Hepatocyte (in vitro differentiated cells): ENCODE data around the gene FAM180A. TPM values are rescaled to one million over a fixed set of nuclear protein-coding genes. Genes with fewer than 3 reads are reported as not detected.

ENCODE experiments used
- DNase-seq: peaks from one replicate; pipeline ENCODE4 v3.0.0-alpha.2; 2016; ENCODE audit warnings: low spot score
- H2AFZ ChIP-seq: fragments of 200-600 bp; sonication (generic); 2 replicates; pipeline ENCODE4 v1.6.0; 2016; ENCODE audit warnings: antibody characterized with exemption, mild to moderate bottlenecking
- H3K27ac ChIP-seq: fragments of 200-600 bp; sonication (generic); 2 replicates; pipeline ENCODE4 v1.5.1; 2016; ENCODE audit warnings: mild to moderate bottlenecking
- H3K27me3 ChIP-seq: fragments of 200-600 bp; sonication (generic); 2 replicates; pipeline ENCODE4 v1.6.1; 2016
- H3K36me3 ChIP-seq: fragments of 200-600 bp; sonication (generic); replicated peaks from 2 replicates; pipeline ENCODE4 v1.5.1; 2016; ENCODE audit warnings: low read depth; ENCODE audit not compliant: insufficient read depth
- H3K4me1 ChIP-seq: fragments of 200-600 bp; sonication (generic); 2 replicates; pipeline ENCODE4 v1.5.1; 2016; ENCODE audit warnings: mild to moderate bottlenecking, moderate library complexity; ENCODE audit not compliant: insufficient read depth
- H3K4me2 ChIP-seq: fragments of 200-600 bp; sonication (generic); 2 replicates; pipeline ENCODE4 v1.6.0; 2016
- H3K4me3 ChIP-seq: fragments of 200-600 bp; sonication (generic); 2 replicates; pipeline ENCODE4 v1.5.1; 2016; ENCODE audit warnings: mild to moderate bottlenecking
- H3K79me2 ChIP-seq: fragments of 200-600 bp; sonication (generic); 2 replicates; pipeline ENCODE4 v1.6.0; 2017; ENCODE audit warnings: mild to moderate bottlenecking
- H3K9me2 ChIP-seq: fragments of 200-600 bp; sonication (generic); replicated peaks from 2 replicates; pipeline ENCODE4 v1.6.0; 2017; ENCODE audit warnings: mild to moderate bottlenecking; ENCODE audit not compliant: insufficient read depth
- H3K9me3 ChIP-seq: fragments of 200-600 bp; sonication (generic); 2 replicates; pipeline ENCODE4 v1.5.1; 2016; ENCODE audit warnings: low read depth, mild to moderate bottlenecking
- H4K20me1 ChIP-seq: fragments of 200-600 bp; sonication (generic); 2 replicates; pipeline ENCODE4 v1.6.0; 2016; ENCODE audit warnings: mild to moderate bottlenecking; ENCODE audit not compliant: insufficient read depth, poor library complexity, severe bottlenecking
- EZH2 ChIP-seq: fragments of 200-600 bp; sonication (generic); IDR thresholded peaks from 2 replicates; pipeline ENCODE4 v1.6.1; 2016; ENCODE audit warnings: antibody characterized with exemption, mild to moderate bottlenecking, borderline replicate concordance
- EZH2phosphoT487 ChIP-seq: fragments of 200-600 bp; sonication (generic); IDR thresholded peaks from one replicate; pipeline ENCODE4 v1.6.1; 2018; ENCODE audit warnings: antibody characterized with exemption, mild to moderate bottlenecking, low read depth, moderate library complexity; ENCODE audit not compliant: unreplicated experiment, severe bottlenecking
- whole genome bisulfite sequencing: methylation state at CpG from one replicate; pipeline ENCODE4 v1.1.6; 2016; ENCODE audit warnings: low lambda C conversion rate; ENCODE audit errors: missing lambda C conversion rate; 5-methylcytosine and 5-hydroxymethylcytosine counted together
- polyA plus RNA-seq: library from polyadenylated mRNA; unstranded; fragments of >200 nt; fragmentation: Nextera tagmentation; extraction: Ambion mirVana; gene quantifications from 2 replicates; pipeline ENCODE4 v1.2.1, GENCODE V29; 2016
- total RNA-seq: library from RNA; depleted of rRNA; stranded (reverse); fragments of >200 nt; gene quantifications from 2 replicates; pipeline ENCODE4 v1.2.3, GENCODE V29; 2014
- TF ChIP-seq, protein P1 (sequence below): fragments of 200-600 bp; sonication (generic); IDR thresholded peaks from 2 replicates; pipeline ENCODE4 v1.5.1; 2016; ENCODE audit warnings: antibody characterized with exemption, mild to moderate bottlenecking; ENCODE audit not compliant: poor library complexity

Gene FAM180A
- total and polyA plus RNA-seq, 2 experiments from 2014 or later = not detected

DNA sequence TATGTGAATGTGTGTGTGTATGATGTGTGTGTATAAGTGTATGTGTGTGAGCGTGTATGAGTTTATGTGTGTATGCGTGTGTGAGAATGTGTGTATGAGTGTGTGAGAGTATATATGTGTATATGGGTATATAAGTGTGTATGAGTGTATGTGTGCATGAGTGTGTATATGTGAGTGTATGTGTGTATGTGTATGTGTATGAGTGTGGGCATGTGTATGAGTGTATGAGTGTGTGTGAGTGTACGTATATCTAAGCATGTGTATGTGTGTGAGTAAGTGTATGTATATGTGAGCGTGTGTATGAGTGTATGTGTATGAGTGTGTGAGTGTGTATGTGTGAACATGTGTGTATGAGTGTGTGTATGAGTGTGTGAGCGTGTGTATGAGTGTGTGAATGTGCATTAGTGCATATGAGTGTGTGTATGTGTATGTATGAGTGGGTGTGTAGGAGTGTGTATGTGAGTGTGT is 33.5 kb downstream of the FAM180A start:
- no peaks in the 10 kb centered on the region for H3K79me2 ChIP-seq
- H3K27me3 ChIP-seq = no peaks in the 10 kb centered on the region
- H3K36me3 ChIP-seq = no peaks in the 10 kb centered on the region
- no peak for DNase-seq
- no peak overlapping the region for H2AFZ ChIP-seq
- H3K4me2 ChIP-seq = no peak overlapping the region
- 98% methylated on average over 5 of the region's 5 CpGs for WGBS
- TF ChIP-seq EZH2phosphoT487 = no peak
- TF ChIP-seq EZH2 = no peak
- TF ChIP-seq, protein P1, sequence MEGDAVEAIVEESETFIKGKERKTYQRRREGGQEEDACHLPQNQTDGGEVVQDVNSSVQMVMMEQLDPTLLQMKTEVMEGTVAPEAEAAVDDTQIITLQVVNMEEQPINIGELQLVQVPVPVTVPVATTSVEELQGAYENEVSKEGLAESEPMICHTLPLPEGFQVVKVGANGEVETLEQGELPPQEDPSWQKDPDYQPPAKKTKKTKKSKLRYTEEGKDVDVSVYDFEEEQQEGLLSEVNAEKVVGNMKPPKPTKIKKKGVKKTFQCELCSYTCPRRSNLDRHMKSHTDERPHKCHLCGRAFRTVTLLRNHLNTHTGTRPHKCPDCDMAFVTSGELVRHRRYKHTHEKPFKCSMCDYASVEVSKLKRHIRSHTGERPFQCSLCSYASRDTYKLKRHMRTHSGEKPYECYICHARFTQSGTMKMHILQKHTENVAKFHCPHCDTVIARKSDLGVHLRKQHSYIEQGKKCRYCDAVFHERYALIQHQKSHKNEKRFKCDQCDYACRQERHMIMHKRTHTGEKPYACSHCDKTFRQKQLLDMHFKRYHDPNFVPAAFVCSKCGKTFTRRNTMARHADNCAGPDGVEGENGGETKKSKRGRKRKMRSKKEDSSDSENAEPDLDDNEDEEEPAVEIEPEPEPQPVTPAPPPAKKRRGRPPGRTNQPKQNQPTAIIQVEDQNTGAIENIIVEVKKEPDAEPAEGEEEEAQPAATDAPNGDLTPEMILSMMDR = no peak
- H3K27ac ChIP-seq = no peak overlapping the region
- H3K9me3 ChIP-seq = no peaks in the 10 kb centered on the region
- H3K4me1 ChIP-seq = peaks cover 5% of the 10 kb centered on the region
- no peak overlapping the region for H3K4me3 ChIP-seq
- H4K20me1 ChIP-seq = no peaks in the 10 kb centered on the region
- no peaks in the 10 kb centered on the region for H3K9me2 ChIP-seq

DNA sequence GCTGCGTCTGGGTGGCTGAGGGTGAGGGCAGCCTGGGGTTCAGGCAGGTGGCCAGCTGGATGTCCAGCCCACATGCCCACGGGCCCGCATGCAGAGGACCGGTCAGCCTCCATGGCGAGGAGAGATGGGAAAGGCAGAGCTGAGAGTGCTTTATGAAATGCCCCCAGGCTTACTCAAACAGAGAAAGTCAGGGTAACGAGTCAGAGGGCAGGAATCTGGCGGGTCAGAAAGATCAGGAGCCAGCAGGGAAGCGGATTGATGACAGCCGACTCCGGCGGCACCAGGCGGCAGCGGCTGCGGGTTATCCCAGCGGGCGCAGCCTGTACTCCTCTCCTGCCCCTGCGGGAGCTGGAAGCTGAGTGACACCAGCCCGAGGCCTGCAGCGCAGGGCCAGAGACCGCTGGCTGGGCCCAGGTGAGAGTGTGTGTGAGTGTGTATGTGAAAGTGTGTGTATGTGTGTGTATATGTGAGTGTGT is 34.0 kb downstream of the FAM180A start:
- Histone ChIP-seq H3K4me3 (no peak overlapping the region), H3K9me3 (no peaks in the 10 kb centered on the region), H4K20me1 (no peaks in the 10 kb centered on the region), H3K27ac (no peak overlapping the region), H3K9me2 (no peaks in the 10 kb centered on the region), H3K36me3 (no peaks in the 10 kb centered on the region), H3K79me2 (no peaks in the 10 kb centered on the region), H2AFZ (no peak overlapping the region), H3K4me1 (peaks cover 5% of the 10 kb centered on the region), H3K4me2 (no peak overlapping the region), H3K27me3 (no peaks in the 10 kb centered on the region)
- 64% methylated on average over 20 of the region's 20 CpGs for WGBS
- no peak for TF ChIP-seq EZH2phosphoT487
- peak; percentile 12 for DNase-seq

DNA sequence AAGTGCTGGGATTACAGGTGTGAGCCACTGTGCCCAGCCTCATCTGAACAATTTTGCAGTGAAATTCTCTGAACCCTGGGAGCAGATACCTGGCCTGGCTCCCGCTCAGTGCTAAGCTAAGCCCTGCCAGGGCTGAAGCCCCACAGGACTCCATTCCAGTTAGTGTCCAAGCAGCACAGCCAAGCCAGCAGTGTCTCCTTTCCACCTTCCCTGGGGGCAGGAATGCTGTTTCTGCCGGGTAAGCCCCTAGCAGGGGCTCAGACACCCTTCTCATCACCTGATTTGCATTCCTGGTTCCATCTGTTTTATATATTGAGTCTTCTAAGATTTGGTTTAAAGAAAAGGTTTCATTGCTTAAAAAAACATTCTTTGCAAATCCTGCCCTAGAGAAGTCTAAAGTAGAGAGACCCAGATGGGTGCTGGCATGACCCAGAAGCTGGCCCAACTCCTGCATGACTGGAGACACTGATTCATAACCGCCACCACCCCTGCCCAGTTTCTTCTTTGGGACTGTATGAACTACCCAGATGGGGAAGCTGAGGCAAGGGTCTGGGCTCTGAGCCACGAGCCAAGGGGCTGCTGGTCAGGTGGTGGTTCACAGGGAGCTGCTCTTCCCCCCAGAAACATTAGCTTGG is 34.7 kb downstream of the FAM180A start:
- Histone ChIP-seq H3K4me3 (no peak overlapping the region), H3K4me2 (no peak overlapping the region), H3K9me2 (no peaks in the 10 kb centered on the region), H2AFZ (no peak overlapping the region), H3K79me2 (no peaks in the 10 kb centered on the region), H3K4me1 (peaks cover 5% of the 10 kb centered on the region), H3K36me3 (no peaks in the 10 kb centered on the region), H3K9me3 (no peaks in the 10 kb centered on the region), H3K27me3 (no peaks in the 10 kb centered on the region), H3K27ac (no peak overlapping the region), H4K20me1 (no peaks in the 10 kb centered on the region)
- WGBS = 72% methylated on average over 4 of the region's 4 CpGs
- no peak for TF ChIP-seq EZH2
- TF ChIP-seq, protein P1 = no peak
- TF ChIP-seq EZH2phosphoT487 = no peak
- DNase-seq = no peak

DNA sequence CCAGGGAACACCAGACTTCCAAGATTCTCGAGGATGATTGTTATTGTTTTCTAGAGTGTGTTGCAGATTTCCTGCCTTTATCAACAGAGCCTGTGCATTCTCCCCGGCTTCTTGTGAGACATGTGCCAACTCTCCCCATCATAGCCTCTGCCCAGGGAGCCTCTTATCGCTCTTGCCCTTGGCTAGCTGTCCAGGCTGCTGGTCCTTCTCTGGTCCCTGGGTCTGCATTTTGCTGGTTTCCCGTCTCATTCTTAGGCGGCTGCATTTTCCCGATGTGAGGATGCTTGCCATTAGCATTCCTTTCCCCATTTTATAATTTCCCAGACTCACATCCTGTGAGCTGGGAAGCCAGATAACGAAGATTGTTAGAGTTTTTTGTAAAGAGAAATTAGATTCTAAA is 35.8 kb downstream of the FAM180A start:
- Histone ChIP-seq H3K27ac (no peak overlapping the region), H3K27me3 (no peaks in the 10 kb centered on the region), H2AFZ (no peak overlapping the region), H3K36me3 (no peaks in the 10 kb centered on the region), H3K4me2 (no peak overlapping the region), H3K4me1 (peaks cover 5% of the 10 kb centered on the region), H3K79me2 (no peaks in the 10 kb centered on the region), H3K4me3 (no peak overlapping the region), H3K9me2 (no peaks in the 10 kb centered on the region), H4K20me1 (no peaks in the 10 kb centered on the region), H3K9me3 (no peaks in the 10 kb centered on the region)
- TF ChIP-seq EZH2phosphoT487 (no peak), EZH2 (no peak)
- TF ChIP-seq, protein P1 = no peak
- no peak for DNase-seq
- 69% methylated on average over 7 of the region's 7 CpGs for WGBS
